Body of pancreas (tissue), 4 donors: ENCODE measurements around the gene NIPAL4.

Experiments used
- CTCF ChIP-seq, 7 experiments: fragments of 450-650 bp in 4 of 7; fragments of 200-600 bp in 3 of 7; sonication (generic) in 3 of 7; IDR thresholded peaks; one replicate each; pipeline ENCODE4 v1.5.1; 2016 to 2019; ENCODE audit warnings: antibody characterized with exemption in 7 of 7
- POLR2A ChIP-seq, 3 donors: fragments of 450-650 bp; IDR thresholded peaks; one replicate each; pipeline ENCODE4 v1.6.1; 2016; ENCODE audit warnings: antibody characterized with exemption in 3 of 3, mild to moderate bottlenecking in 2 of 3

- no peak for TF ChIP-seq CTCF (IDR thresholded peaks at IDR 0.05)
- TF ChIP-seq POLR2A (IDR thresholded peaks at IDR 0.05) = no peak
These were observed 56.0 kb downstream of the NIPAL4 start for GRCh38 chr5:157516006-157516405.
